ENCODE data around the gene ARL6IP4. TPM values are rescaled to one million over a fixed set of nuclear protein-coding genes. Genes with fewer than 3 reads are reported as not detected.

Gene ARL6IP4
- total RNA-seq, 1 experiment from 2014 or later, result 132 TPM

DNA sequence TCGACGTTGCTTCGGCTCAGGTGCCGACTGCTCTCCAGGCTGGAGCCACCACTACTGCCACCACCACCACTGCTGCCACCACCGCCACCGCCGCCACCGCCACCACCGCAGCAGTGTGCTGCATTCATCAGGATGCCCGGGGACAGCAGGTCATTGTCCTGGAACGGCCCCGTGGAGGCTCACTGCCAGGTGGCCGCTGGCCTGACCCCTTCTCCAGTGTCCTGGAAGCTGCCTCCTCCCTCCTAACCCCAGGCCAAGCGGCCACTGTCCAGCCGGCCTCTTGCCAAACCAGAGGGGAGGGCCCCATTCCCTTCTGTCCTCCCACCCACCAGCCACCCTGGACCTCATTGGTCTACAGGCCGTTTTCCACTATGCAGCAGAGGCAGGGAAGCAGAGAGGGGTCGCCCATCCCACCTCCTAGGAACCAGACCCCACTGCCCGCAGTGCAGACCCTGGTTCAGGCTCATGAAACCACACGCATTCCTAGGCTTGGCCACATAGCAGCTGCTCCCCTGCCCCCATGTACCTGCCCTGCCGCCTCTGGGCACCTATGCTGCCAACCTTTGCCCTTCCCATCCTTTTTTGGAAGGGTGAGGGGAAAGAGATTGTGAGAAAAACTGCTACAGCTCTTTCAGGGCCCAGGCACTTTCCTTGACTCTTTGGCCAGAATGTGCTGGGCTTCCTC, 15.2 kb downstream of the ARL6IP4 start:
- Mint-ChIP-seq H3K36me3 (ENCODE audit: insufficient read depth in 1 of 3, low read depth in 3 of 3) (no peaks in the 10 kb centered on the region), H3K9me3 (no peaks in the 10 kb centered on the region), H3K4me1 (0 out of 4 replicates have a peak, but pooled peaks cover 0 to 5% of the 10 kb centered on the region in 2 experiments), H3K27me3 (ENCODE audit: low read depth) (no peaks in the 10 kb centered on the region; the same call in none of the 2 replicates), H3K4me3 (no peak overlapping the region), H3K27ac (no peak overlapping the region; a peak in 1 of 7 replicates)
- Histone ChIP-seq H4K20me1 (ENCODE audit: control insufficient read depth, insufficient read depth, insufficient read length) (no peaks in the 10 kb centered on the region), H3K27me3 (ENCODE audit: insufficient read depth, low read length) (no peaks in the 10 kb centered on the region), H4K91ac (ENCODE audit: insufficient read length, low read depth, low read length) (no peak overlapping the region), H2BK120ac (ENCODE audit: low read depth, low read length, poor library complexity, severe bottlenecking) (no peak overlapping the region), H4K8ac (replicated peaks; ENCODE audit: insufficient read length, low read depth, low read length) (no peak overlapping the region), H3K4me1 (ENCODE audit: insufficient read depth, low read length) (no peaks in the 10 kb centered on the region), H3K9ac (ENCODE audit: extremely low read depth, insufficient read length, low read length) (no peak overlapping the region), H3K79me2 (ENCODE audit: insufficient read depth, low read length) (no peaks in the 10 kb centered on the region), H3K56ac (ENCODE audit: insufficient read length, low read depth, low read length) (no peak overlapping the region), H4K5ac (ENCODE audit: insufficient read length, low read depth, low read length) (no peak overlapping the region), H3K9me3 (ENCODE audit: control insufficient read depth, low read depth, low read length) (no peaks in the 10 kb centered on the region), H2BK20ac (ENCODE audit: low read depth, low read length, poor library complexity, severe bottlenecking) (no peak overlapping the region), H2BK15ac (ENCODE audit: low read depth, low read length) (no peak overlapping the region), H3K4ac (ENCODE audit: low read depth, low read length) (no peak overlapping the region), H3K18ac (ENCODE audit: insufficient read length, low read depth, low read length) (no peak overlapping the region), H2AK5ac (ENCODE audit: insufficient read length, low read length) (no peak overlapping the region), H3K23ac (ENCODE audit: insufficient read length, low read depth, low read length) (no peak overlapping the region), H3K23me2 (ENCODE audit: insufficient read length, low read depth, low read length, poor library complexity, severe bottlenecking) (no peaks in the 10 kb centered on the region), H3K79me1 (ENCODE audit: insufficient read depth, low read depth, low read length, poor library complexity, severe bottlenecking) (no peaks in the 10 kb centered on the region), H2BK5ac (ENCODE audit: insufficient read length, low read length) (no peak overlapping the region), H3T11ph (ENCODE audit: low read length) (no peak overlapping the region), H3K4me2 (ENCODE audit: insufficient read depth, insufficient read length, low read length) (no peak overlapping the region), H3K14ac (ENCODE audit: insufficient read depth, low read length) (no peak overlapping the region), H2BK12ac (ENCODE audit: insufficient read length, low read depth, low read length) (no peak overlapping the region), H2AFZ (ENCODE audit: low read length) (no peak overlapping the region), H3K27ac (ENCODE audit: insufficient read length, low read depth, low read length) (no peak overlapping the region)
- no peak for DNase-seq
- no peak for TF ChIP-seq CTCF (conservative IDR thresholded peaks at IDR 0.05)
- WGBS (ENCODE audit: extremely low coverage, insufficient read length, low lambda C conversion rate), result no CpG with 5 or more reads among the region's 20 CpGs
